KMS-11 (cell line): ENCODE measurements around the gene TSPAN1.

Source experiments
- H2AFZ ChIP-seq: fragments of 200-600 bp; sonication (generic); 2 replicates; pipeline ENCODE4 v1.6.1; 2016; ENCODE audit warnings: antibody characterized with exemption, mixed run types, low read depth
- H3K27ac ChIP-seq: fragments of 200-600 bp; sonication (generic); 2 replicates; pipeline ENCODE4 v1.6.1; 2016; ENCODE audit warnings: mild to moderate bottlenecking, mixed run types
- H3K27me3 ChIP-seq: fragments of 200-600 bp; sonication (generic); 2 replicates; pipeline ENCODE4 v1.6.1; 2017; ENCODE audit warnings: mild to moderate bottlenecking, low read depth, mixed run types, moderate library complexity; ENCODE audit not compliant: insufficient read depth
- H3K36me3 ChIP-seq: fragments of 200-600 bp; sonication (generic); 2 replicates; pipeline ENCODE4 v1.6.1; 2017; ENCODE audit warnings: mild to moderate bottlenecking, mixed run types; ENCODE audit not compliant: insufficient read depth
- H3K4me1 ChIP-seq: fragments of 200-600 bp; sonication (generic); 2 replicates; pipeline ENCODE4 v1.6.1; 2016; ENCODE audit warnings: mild to moderate bottlenecking, low read depth, mixed run types; ENCODE audit not compliant: poor library complexity, severe bottlenecking
- H3K4me2 ChIP-seq: fragments of 200-600 bp; sonication (generic); 2 replicates; pipeline ENCODE4 v1.7.0; 2016; ENCODE audit warnings: mild to moderate bottlenecking, mixed run types
- H3K4me3 ChIP-seq: fragments of 200-600 bp; sonication (generic); IDR thresholded peaks from 2 replicates; pipeline ENCODE4 v1.6.1; 2017; ENCODE audit warnings: low read depth, low read length, mixed read lengths; ENCODE audit not compliant: insufficient read depth
- H3K79me2 ChIP-seq: fragments of 200-600 bp; sonication (generic); 2 replicates; pipeline ENCODE4 v1.6.1; 2016; ENCODE audit warnings: low read depth, mixed run types; ENCODE audit not compliant: insufficient read depth
- H3K9ac ChIP-seq: fragments of 200-600 bp; sonication (generic); 2 replicates; pipeline ENCODE4 v1.6.1; 2016; ENCODE audit warnings: mild to moderate bottlenecking, mixed run types
- H4K20me1 ChIP-seq: fragments of 200-600 bp; sonication (generic); 2 replicates; pipeline ENCODE4 v1.6.1; 2016; ENCODE audit warnings: mild to moderate bottlenecking, mixed run types; ENCODE audit not compliant: insufficient read depth
- TF ChIP-seq, protein P1 (sequence below): fragments of 200-600 bp; sonication (generic); conservative IDR thresholded peaks from 2 replicates; pipeline ENCODE4 v1.6.1; 2017; ENCODE audit warnings: low read depth, mild to moderate bottlenecking, antibody characterized with exemption, low read length, moderate library complexity, mixed read lengths

Gene TSPAN1

GRCh38 chr1:46176211-46176865 is 1.5 kb downstream of the TSPAN1 start, which contains the start of gene P3R3URF:
Gene P3R3URF (minus strand): TSS chr1:46176488. CDS start chr1:46176471, 17 bp downstream.
- H4K20me1 ChIP-seq, result no peaks in the 10 kb centered on the region
- no peaks in the 10 kb centered on the region for H3K36me3 ChIP-seq
- TF ChIP-seq, protein P1, sequence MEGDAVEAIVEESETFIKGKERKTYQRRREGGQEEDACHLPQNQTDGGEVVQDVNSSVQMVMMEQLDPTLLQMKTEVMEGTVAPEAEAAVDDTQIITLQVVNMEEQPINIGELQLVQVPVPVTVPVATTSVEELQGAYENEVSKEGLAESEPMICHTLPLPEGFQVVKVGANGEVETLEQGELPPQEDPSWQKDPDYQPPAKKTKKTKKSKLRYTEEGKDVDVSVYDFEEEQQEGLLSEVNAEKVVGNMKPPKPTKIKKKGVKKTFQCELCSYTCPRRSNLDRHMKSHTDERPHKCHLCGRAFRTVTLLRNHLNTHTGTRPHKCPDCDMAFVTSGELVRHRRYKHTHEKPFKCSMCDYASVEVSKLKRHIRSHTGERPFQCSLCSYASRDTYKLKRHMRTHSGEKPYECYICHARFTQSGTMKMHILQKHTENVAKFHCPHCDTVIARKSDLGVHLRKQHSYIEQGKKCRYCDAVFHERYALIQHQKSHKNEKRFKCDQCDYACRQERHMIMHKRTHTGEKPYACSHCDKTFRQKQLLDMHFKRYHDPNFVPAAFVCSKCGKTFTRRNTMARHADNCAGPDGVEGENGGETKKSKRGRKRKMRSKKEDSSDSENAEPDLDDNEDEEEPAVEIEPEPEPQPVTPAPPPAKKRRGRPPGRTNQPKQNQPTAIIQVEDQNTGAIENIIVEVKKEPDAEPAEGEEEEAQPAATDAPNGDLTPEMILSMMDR, result no peak
- peaks cover 28% of the 10 kb centered on the region for H3K4me1 ChIP-seq
- H3K4me2 ChIP-seq, result no peak within 1 kb of the TSS
- no peak within 1 kb of the TSS for H3K4me3 ChIP-seq
- no peak within 1 kb of the TSS for H3K9ac ChIP-seq
- H3K79me2 ChIP-seq, result no peaks in the 10 kb centered on the region
- H3K27ac ChIP-seq, result no peak within 1 kb of the TSS
- H2AFZ ChIP-seq, result no peak within 1 kb of the TSS
- no peaks in the 10 kb centered on the region for H3K27me3 ChIP-seq

DNA sequence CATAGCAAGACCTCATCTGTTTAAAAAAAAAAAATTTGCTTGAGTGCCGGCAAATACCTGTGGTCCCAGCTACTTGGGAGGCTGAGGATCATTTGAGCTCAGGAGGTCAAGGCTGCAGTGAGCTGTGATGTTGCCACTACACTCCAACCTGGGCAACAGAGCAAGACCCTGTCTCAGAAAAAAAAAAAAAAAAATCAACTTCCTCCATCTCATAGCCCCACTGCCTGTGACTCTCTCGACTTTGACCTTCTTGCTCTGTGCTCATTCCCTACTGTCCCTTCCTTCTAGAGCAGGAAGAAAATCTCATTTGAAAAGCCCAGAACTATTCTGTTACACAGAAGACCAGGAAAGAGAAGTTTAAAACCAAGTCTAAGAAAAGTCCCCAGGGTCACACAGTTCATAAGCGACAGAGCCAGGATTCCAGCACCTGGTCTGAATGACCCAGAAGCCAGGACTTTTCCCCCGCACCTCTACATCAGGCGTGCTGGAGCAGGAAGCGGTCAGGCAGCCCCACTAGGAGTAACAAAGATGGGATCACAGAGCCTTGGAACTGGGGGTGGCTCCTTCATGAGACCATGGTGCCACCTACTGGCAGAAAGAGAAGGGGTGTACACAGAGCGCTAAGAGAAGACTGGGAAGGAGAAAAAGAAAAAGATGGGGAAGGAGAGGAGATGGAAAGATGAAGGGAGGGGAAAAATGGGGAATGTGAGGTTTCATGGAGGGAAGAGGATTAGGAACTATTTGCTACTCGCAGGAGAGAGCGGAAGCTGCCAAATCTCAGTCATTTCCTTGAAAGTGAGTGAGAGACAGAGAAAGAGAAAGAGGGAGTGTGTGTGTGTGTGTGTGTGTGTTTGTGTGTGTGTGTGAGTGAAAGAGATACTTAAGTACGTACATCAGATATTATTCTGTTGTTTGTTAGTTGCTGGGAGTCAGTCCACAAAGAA is 4.5 kb downstream of the TSPAN1 start:
- H3K27ac ChIP-seq, result no peak overlapping the region
- TF ChIP-seq, protein P1, result peak; percentile 96
- peak overlapping the region; percentile 63; the same call in 1 of the 2 replicates for H2AFZ ChIP-seq
- peak overlapping the region; percentile 12; the same call in 1 of the 2 replicates for H3K4me2 ChIP-seq
- no peaks in the 10 kb centered on the region for H3K27me3 ChIP-seq
- no peak overlapping the region for H3K9ac ChIP-seq
- H3K4me1 ChIP-seq, result peaks cover 32% of the 10 kb centered on the region
- H3K4me3 ChIP-seq, result no peak overlapping the region
- H4K20me1 ChIP-seq, result no peaks in the 10 kb centered on the region
- H3K79me2 ChIP-seq, result no peaks in the 10 kb centered on the region
- no peaks in the 10 kb centered on the region for H3K36me3 ChIP-seq

GRCh38 chr1:46180082-46180616 is 5.3 kb downstream of the TSPAN1 start:
- no peak overlapping the region; the same call in 1 of the 2 replicates for H3K4me2 ChIP-seq
- peaks cover 32% of the 10 kb centered on the region for H3K4me1 ChIP-seq
- no peak overlapping the region; the same call in 1 of the 2 replicates for H2AFZ ChIP-seq
- H3K4me3 ChIP-seq, result no peak overlapping the region
- no peak overlapping the region for H3K9ac ChIP-seq
- H3K27ac ChIP-seq, result no peak overlapping the region
- H3K27me3 ChIP-seq, result no peaks in the 10 kb centered on the region
- H3K79me2 ChIP-seq, result no peaks in the 10 kb centered on the region
- no peaks in the 10 kb centered on the region for H3K36me3 ChIP-seq
- no peaks in the 10 kb centered on the region for H4K20me1 ChIP-seq
- TF ChIP-seq, protein P1, result no peak

DNA sequence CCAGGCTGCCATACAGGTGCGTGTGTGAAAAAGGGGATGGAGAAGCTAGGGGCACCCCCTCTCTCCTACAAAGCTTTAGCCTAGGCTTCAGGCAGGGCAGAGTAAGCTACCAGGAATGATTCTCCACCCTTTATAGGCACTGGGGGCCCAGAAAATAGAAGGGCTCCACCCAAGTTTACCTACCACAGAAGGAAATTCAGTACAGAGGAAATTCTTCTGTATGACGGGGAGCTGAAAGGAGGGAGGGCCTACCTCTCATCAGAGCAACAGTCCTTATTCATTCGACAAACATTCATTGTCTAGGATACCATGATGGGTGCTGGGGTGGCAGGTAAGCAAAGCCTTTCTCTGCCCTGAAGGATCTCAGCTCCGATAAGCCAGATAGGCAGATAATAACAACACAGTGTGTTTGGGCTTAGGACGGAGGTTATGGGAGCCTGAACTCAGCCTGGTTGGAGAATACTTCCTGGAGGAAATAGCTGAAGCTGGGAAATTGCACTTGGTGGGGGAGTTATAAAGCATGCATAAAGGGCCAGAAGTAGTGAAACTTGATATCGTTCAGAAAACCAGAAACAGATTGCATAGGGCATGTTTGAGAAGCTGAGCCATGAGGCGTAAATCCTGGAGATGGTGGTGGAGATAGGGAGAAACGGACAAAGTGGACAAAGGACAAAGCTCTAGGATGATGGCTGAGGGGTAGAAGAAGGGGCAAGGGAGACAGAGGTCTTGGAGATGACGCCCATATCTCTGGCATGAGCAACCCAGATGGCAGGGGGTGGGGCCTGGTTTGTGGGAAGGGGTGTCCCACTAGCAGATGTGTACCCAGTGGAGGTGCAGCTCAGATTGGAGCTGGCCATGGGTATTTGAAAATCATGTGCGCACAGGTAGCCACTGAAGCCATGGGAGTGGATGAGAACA is 6.7 kb downstream of the TSPAN1 start:
- H3K9ac ChIP-seq, result no peak overlapping the region
- H4K20me1 ChIP-seq, result no peaks in the 10 kb centered on the region
- H3K4me2 ChIP-seq, result peak overlapping the region; percentile 43; the same call in 1 of the 2 replicates
- no peaks in the 10 kb centered on the region for H3K27me3 ChIP-seq
- H2AFZ ChIP-seq, result no peak overlapping the region
- H3K4me1 ChIP-seq, result peaks cover 32% of the 10 kb centered on the region
- H3K4me3 ChIP-seq, result no peak overlapping the region
- TF ChIP-seq, protein P1, result no peak
- no peaks in the 10 kb centered on the region for H3K79me2 ChIP-seq
- H3K36me3 ChIP-seq, result no peaks in the 10 kb centered on the region
- H3K27ac ChIP-seq, result no peak overlapping the region
